SK-N-SH (cell line): Measurements from ENCODE around the gene ZBTB4. TPM values are rescaled to one million over a fixed set of nuclear protein-coding genes. Genes with fewer than 3 reads are reported as not detected.
A peak's percentile ranks its signal among the peaks of the same experiment; 100 is the strongest.

Experiments
- CTCF ChIA-PET: fragments of 300-600, 350-600 bp; formaldehyde crosslinking; extraction: SDS; loops from one replicate; lab custom pipeline; 2021; lab: Yijun Ruan, JAX
- POLR2A ChIA-PET: fragments of 350-600 bp; sonication (Branson Sonifier 250); formaldehyde crosslinking; extraction: SDS; loops from one replicate; lab custom pipeline; 2020; ENCODE audit warnings: antibody characterized with exemption, inconsistent platforms; lab: Yijun Ruan, JAX
- DNase-seq: peaks from one replicate; pipeline ENCODE4 v3.0.0; 2012
- H2AFZ ChIP-seq: fragments of 200-600 bp; sonication (generic); 2 replicates; pipeline ENCODE4 v1.8.1; 2016; ENCODE audit warnings: antibody characterized with exemption, mild to moderate bottlenecking, low read depth
- H3F3A ChIP-seq: fragments of 200-600 bp; sonication (generic); replicated peaks from 2 replicates; pipeline ENCODE3; 2016; ENCODE audit warnings: antibody characterized with exemption, mild to moderate bottlenecking; ENCODE audit not compliant: insufficient read depth
- H3K27ac ChIP-seq, 2 experiments: fragments of 200-500 bp in 1 of 2; fragments of 200-600 bp in 1 of 2; sonication (Bioruptor generic) in 1 of 2; sonication (generic), shearing (Covaris generic) in 1 of 2; 2 replicates each; pipeline versions ENCODE4 v1.5.1 to v1.6.1; 2014 to 2016; ENCODE audit warnings: low read depth in 2 of 2, inconsistent platforms in 1 of 2, low read length in 1 of 2, mild to moderate bottlenecking in 1 of 2, mixed read lengths in 1 of 2
- H3K27me3 ChIP-seq: fragments of 200-600 bp; sonication (generic), shearing (Covaris generic); 2 replicates; pipeline ENCODE4 v1.6.1; 2016; ENCODE audit warnings: mixed run types; ENCODE audit not compliant: insufficient read depth
- H3K36me3 ChIP-seq, 2 experiments: fragments of 200-500 bp in 1 of 2; fragments of 200-600 bp in 1 of 2; sonication (Bioruptor generic) in 1 of 2; sonication (generic) in 1 of 2; replicated peaks in 1 of 2; 2 replicates each; pipeline versions ENCODE3 to v1.5.1; 2014 to 2016; ENCODE audit warnings: low read length in 1 of 2, mild to moderate bottlenecking in 1 of 2; ENCODE audit not compliant: insufficient read depth in 2 of 2, control insufficient read depth in 1 of 2
- H3K4me1 ChIP-seq, 2 experiments: fragments of 200-500 bp in 1 of 2; fragments of 200-600 bp in 1 of 2; sonication (Bioruptor generic) in 1 of 2; sonication (generic), shearing (Covaris generic) in 1 of 2; 2 replicates each; pipeline versions ENCODE4 v1.5.1 to v1.6.1; 2014 to 2016; ENCODE audit warnings: low read depth in 1 of 2, low read length in 1 of 2, mixed run types in 1 of 2; ENCODE audit not compliant: insufficient read depth in 2 of 2, control insufficient read depth in 1 of 2
- H3K4me2 ChIP-seq: fragments of 200-600 bp; sonication (generic), shearing (Covaris generic); 2 replicates; pipeline ENCODE4 v1.6.1; 2017; ENCODE audit warnings: mixed run types
- H3K4me3 ChIP-seq, 2 experiments: fragments of 200-500 bp in 1 of 2; fragments of 200-600 bp in 1 of 2; sonication (Bioruptor generic) in 1 of 2; sonication (generic), shearing (Covaris generic) in 1 of 2; 2 replicates each; pipeline versions ENCODE4 v1.5.1 to v1.8.1; 2014 to 2016; ENCODE audit warnings: low read depth in 2 of 2, inconsistent platforms in 1 of 2, low read length in 1 of 2, mild to moderate bottlenecking in 1 of 2, mixed read lengths in 1 of 2, moderate library complexity in 1 of 2
- H3K79me2 ChIP-seq: fragments of 200-600 bp; sonication (generic); 2 replicates; pipeline ENCODE4 v1.8.1; 2017; ENCODE audit warnings: mild to moderate bottlenecking; ENCODE audit not compliant: insufficient read depth
- H3K9ac ChIP-seq: fragments of 200-600 bp; sonication (generic); 2 replicates; pipeline ENCODE4 v1.6.1; 2017; ENCODE audit warnings: mixed run types
- H3K9me2 ChIP-seq: fragments of 200-600 bp; sonication (generic); 2 replicates; pipeline ENCODE4 v1.6.1; 2017; ENCODE audit warnings: mixed run types
- H3K9me3 ChIP-seq: fragments of 200-600 bp; sonication (generic); 2 replicates; pipeline ENCODE4 v1.6.1; 2017; ENCODE audit warnings: mixed run types, mild to moderate bottlenecking, moderate library complexity
- H4K20me1 ChIP-seq: fragments of 200-600 bp; sonication (generic); 2 replicates; pipeline ENCODE4 v1.6.1; 2017; ENCODE audit warnings: mild to moderate bottlenecking, mixed run types; ENCODE audit not compliant: insufficient read depth
- CHD2 ChIP-seq: fragments of 150-350 bp; IDR thresholded peaks from 2 replicates; pipeline ENCODE4 v1.6.1; 2018; ENCODE audit warnings: low read length; ENCODE audit not compliant: partially characterized antibody
- FOXJ3 ChIP-seq: sonication (generic); formaldehyde crosslinking; IDR thresholded peaks from 2 replicates; pipeline ENCODE4 v1.5.1; 2020; ENCODE audit warnings: mild to moderate bottlenecking, missing genetic modification reagents
- GABPA ChIP-seq: IDR thresholded peaks from 2 replicates; pipeline ENCODE4 v1.4.0; 2012; ENCODE audit warnings: low read depth, mild to moderate bottlenecking
- GATA2 ChIP-seq: sonication (generic); formaldehyde crosslinking; IDR thresholded peaks from 2 replicates; pipeline ENCODE4 v1.5.0; 2020; ENCODE audit warnings: mild to moderate bottlenecking, missing genetic modification reagents
- MEF2A ChIP-seq: IDR thresholded peaks from 2 replicates; pipeline ENCODE4 v1.4.0; 2012; ENCODE audit warnings: low read depth, borderline replicate concordance
- MXI1 ChIP-seq: IDR thresholded peaks from 2 replicates; pipeline ENCODE4 v1.6.1; 2012; ENCODE audit warnings: mild to moderate bottlenecking, low read depth, low read length, improper control_type of control experiment
- NFIC ChIP-seq: IDR thresholded peaks from 2 replicates; pipeline ENCODE4 v1.4.0; 2012; ENCODE audit warnings: borderline replicate concordance
- POLR2AphosphoS5 ChIP-seq: IDR thresholded peaks from 2 replicates; pipeline ENCODE4 v1.6.1; 2012; ENCODE audit warnings: low read depth, low read length
- RAD21 ChIP-seq: IDR thresholded peaks from 2 replicates; pipeline ENCODE4 v1.6.1; 2012; ENCODE audit warnings: mild to moderate bottlenecking, low read length
- RFX5 ChIP-seq: IDR thresholded peaks from 2 replicates; pipeline ENCODE4 v1.6.1; 2012; ENCODE audit warnings: mild to moderate bottlenecking, improper control_type of control experiment, low read length
- SIN3A ChIP-seq: IDR thresholded peaks from 2 replicates; pipeline ENCODE4 v1.6.1; 2012; ENCODE audit warnings: low read depth, mild to moderate bottlenecking, low read length, moderate library complexity, borderline replicate concordance
- TEAD4 ChIP-seq: IDR thresholded peaks from 2 replicates; pipeline ENCODE4 v1.4.0; 2012; ENCODE audit warnings: mild to moderate bottlenecking, borderline replicate concordance; ENCODE audit not compliant: insufficient read depth
- YY1 ChIP-seq: IDR thresholded peaks from 2 replicates; pipeline ENCODE4 v1.4.0; 2012; ENCODE audit warnings: low read depth, mild to moderate bottlenecking
- WGBS: methylation state at CpG from one replicate; pipeline ENCODE4 v1.1.6; 2017; ENCODE audit warnings: low lambda C conversion rate; 5-methylcytosine and 5-hydroxymethylcytosine counted together
- polyA plus RNA-seq, 3 experiments: library from polyadenylated mRNA; depleted of rRNA; stranded (reverse); fragments of >200 nt; gene quantifications; 2 replicates each; pipeline ENCODE4 v1.2.3, GENCODE V29; 2012
- TF ChIP-seq, protein P1 (sequence below): IDR thresholded peaks from 2 replicates; pipeline ENCODE4 v1.4.0; 2012; ENCODE audit warnings: low read depth, borderline replicate concordance
- TF ChIP-seq, protein P2 (sequence below): fragments of 200-600 bp; sonication (generic); IDR thresholded peaks from 2 replicates; pipeline ENCODE4 v1.6.1; 2017; ENCODE audit warnings: antibody characterized with exemption, mild to moderate bottlenecking, moderate library complexity
- TF ChIP-seq, protein P3 (sequence below): IDR thresholded peaks from 2 replicates; pipeline ENCODE4 v1.4.0; 2012; ENCODE audit warnings: low read depth, borderline replicate concordance
- TF ChIP-seq, protein P4 (sequence below): IDR thresholded peaks from 2 replicates; pipeline ENCODE4; 2012
- TF ChIP-seq, protein P5 (sequence below): IDR thresholded peaks from 2 replicates; pipeline ENCODE4 v1.6.1; 2012; ENCODE audit warnings: mild to moderate bottlenecking, low read depth, low read length, moderate library complexity

Gene ZBTB4
- polyA plus RNA-seq, 1 of the 3 experiments (the other 2 are of a cell fraction), result 12.8 TPM

DNA sequence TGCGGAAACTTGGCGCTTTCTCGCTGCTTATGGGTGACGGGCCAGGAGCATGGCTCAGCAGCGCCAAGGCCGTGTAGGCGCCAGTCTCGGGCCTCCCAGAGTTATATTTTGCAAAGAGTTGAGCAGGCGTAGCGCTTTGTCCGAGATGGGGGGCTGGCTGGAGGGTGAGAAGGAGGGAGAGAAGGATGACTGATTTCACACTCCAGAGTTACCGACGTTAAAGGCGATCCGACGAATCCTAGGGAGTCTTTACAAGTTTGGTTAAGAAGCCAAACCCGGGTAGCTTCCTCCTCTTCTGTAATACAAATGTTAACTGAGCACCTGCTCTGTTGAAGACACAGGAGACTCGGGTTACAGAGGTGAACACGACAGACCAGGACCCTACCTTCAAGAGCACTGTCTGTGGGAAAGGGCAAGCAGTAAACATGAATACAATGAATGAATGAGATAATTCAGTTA lies 5.5 kb upstream of the ZBTB4 start (continued):
- TF ChIP-seq, protein P1, sequence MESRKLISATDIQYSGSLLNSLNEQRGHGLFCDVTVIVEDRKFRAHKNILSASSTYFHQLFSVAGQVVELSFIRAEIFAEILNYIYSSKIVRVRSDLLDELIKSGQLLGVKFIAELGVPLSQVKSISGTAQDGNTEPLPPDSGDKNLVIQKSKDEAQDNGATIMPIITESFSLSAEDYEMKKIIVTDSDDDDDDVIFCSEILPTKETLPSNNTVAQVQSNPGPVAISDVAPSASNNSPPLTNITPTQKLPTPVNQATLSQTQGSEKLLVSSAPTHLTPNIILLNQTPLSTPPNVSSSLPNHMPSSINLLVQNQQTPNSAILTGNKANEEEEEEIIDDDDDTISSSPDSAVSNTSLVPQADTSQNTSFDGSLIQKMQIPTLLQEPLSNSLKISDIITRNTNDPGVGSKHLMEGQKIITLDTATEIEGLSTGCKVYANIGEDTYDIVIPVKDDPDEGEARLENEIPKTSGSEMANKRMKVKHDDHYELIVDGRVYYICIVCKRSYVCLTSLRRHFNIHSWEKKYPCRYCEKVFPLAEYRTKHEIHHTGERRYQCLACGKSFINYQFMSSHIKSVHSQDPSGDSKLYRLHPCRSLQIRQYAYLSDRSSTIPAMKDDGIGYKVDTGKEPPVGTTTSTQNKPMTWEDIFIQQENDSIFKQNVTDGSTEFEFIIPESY, result no peak
- TF ChIP-seq YY1 (no peak), CHD2 (no peak), TEAD4 (no peak), POLR2AphosphoS5 (no peak), SIN3A (0 out of 2 replicates have a peak, but pooled peaks have one; percentile 73)
- TF ChIP-seq, protein P2, sequence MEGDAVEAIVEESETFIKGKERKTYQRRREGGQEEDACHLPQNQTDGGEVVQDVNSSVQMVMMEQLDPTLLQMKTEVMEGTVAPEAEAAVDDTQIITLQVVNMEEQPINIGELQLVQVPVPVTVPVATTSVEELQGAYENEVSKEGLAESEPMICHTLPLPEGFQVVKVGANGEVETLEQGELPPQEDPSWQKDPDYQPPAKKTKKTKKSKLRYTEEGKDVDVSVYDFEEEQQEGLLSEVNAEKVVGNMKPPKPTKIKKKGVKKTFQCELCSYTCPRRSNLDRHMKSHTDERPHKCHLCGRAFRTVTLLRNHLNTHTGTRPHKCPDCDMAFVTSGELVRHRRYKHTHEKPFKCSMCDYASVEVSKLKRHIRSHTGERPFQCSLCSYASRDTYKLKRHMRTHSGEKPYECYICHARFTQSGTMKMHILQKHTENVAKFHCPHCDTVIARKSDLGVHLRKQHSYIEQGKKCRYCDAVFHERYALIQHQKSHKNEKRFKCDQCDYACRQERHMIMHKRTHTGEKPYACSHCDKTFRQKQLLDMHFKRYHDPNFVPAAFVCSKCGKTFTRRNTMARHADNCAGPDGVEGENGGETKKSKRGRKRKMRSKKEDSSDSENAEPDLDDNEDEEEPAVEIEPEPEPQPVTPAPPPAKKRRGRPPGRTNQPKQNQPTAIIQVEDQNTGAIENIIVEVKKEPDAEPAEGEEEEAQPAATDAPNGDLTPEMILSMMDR, result peak; percentile 25

DNA sequence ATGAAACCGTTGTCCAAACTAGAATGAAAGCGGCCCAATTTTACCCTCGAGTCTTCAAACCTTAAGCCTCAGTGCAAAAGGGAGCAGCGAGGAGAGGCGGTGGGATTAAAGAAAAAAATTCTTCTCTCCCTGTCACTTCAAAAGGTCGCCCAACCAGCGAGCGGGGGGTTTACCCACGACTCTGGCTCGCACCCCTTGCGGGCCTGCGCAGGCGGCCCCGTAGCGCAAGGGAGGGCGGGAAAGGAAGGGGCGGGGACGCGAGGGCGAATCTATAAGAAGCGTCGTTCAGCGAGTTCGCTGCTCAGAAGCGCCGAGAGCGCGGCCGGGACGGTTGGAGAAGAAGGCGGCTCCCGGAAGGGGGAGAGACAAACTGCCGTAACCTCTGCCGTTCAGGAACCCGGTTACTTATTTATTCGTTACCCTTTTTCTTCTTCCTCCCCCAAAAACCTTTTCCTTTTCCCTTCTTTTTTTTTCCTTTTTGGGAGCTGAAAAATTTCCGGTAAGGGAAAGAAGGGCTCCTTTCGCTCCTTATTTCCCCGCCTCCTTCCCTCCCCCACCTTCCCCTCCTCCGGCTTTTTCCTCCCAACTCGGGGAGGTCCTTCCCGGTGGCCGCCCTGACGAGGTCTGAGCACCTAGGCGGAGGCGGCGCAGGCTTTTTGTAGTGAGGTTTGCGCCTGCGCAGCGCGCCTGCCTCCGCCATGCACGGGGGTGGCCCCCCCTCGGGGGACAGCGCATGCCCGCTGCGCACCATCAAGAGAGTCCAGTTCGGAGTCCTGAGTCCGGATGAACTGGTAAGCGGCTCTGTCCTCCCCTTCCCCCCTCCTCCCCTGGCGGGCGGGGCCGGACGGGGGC lies 4.9 kb upstream of the ZBTB4 start, which contains the start of gene POLR2A:
Gene POLR2A (plus strand): TSS at position 300 of the 852 bp plus-strand sequence.
- no peaks in the 10 kb centered on the region for H3K27me3 ChIP-seq
- H3K9me2 ChIP-seq, result no peaks in the 10 kb centered on the region
- H3F3A ChIP-seq, result peaks cover 11% of the 10 kb centered on the region
- H3K27ac ChIP-seq, result peak within 1 kb of the TSS; percentile 99
- H2AFZ ChIP-seq, result peak within 1 kb of the TSS; percentile 92
- CTCF ChIA-PET, result interaction anchor here (0.8 to 4.4 kb wide), 5 partner anchors 30 to 307 kb away, joined by 3 to 22 read pairs (median 5); partner anchors contain the start of gene TMEM95
- no peaks in the 10 kb centered on the region for H3K9me3 ChIP-seq
- H3K9ac ChIP-seq, result peak within 1 kb of the TSS; percentile 100
- POLR2A ChIA-PET, result interaction anchor here (0.6 to 2.3 kb wide), 10 partner anchors 8 to 229 kb away, joined by 3 to 19 read pairs (median 4); partner anchors contain the start of genes FGF11, TP53 and WRAP53
- peaks cover 80% of the 10 kb centered on the region for H3K79me2 ChIP-seq
- peak within 1 kb of the TSS; percentile 95 for H3K4me2 ChIP-seq
- peaks cover 31 to 34% of the 10 kb centered on the region in 2 experiments for H3K4me1 ChIP-seq
- DNase-seq, result peak; percentile 98
- H3K4me3 ChIP-seq, result peak within 1 kb of the TSS; percentile 85 to 100
- WGBS, result under 1% methylated on average over 48 of the region's 64 CpGs
- H3K36me3 ChIP-seq, result peaks cover 0 to 3% of the 10 kb centered on the region in 2 experiments
- H4K20me1 ChIP-seq, result peaks cover 46% of the 10 kb centered on the region
- TF ChIP-seq GABPA, result peak; percentile 45; the same call in 1 of the 2 replicates
- TF ChIP-seq, protein P3, sequence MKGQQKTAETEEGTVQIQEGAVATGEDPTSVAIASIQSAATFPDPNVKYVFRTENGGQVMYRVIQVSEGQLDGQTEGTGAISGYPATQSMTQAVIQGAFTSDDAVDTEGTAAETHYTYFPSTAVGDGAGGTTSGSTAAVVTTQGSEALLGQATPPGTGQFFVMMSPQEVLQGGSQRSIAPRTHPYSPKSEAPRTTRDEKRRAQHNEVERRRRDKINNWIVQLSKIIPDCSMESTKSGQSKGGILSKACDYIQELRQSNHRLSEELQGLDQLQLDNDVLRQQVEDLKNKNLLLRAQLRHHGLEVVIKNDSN, result no peak
- TF ChIP-seq RFX5, result 0 out of 2 replicates have a peak, but pooled peaks have one; percentile 42
- TF ChIP-seq, protein P4, sequence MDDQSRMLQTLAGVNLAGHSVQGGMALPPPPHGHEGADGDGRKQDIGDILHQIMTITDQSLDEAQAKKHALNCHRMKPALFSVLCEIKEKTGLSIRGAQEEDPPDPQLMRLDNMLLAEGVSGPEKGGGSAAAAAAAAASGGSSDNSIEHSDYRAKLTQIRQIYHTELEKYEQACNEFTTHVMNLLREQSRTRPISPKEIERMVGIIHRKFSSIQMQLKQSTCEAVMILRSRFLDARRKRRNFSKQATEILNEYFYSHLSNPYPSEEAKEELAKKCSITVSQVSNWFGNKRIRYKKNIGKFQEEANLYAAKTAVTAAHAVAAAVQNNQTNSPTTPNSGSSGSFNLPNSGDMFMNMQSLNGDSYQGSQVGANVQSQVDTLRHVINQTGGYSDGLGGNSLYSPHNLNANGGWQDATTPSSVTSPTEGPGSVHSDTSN, result 0 out of 2 replicates have a peak, but pooled peaks have one; percentile 26
- TF ChIP-seq FOXJ3, result peak; percentile 64
- no peak; the same call in 1 of the 2 replicates for TF ChIP-seq MXI1
- TF ChIP-seq RAD21, result 0 out of 2 replicates have a peak, but pooled peaks have one; percentile 13
- no peak for TF ChIP-seq MEF2A
- no peak for TF ChIP-seq GATA2 (CRISPR knock-in tag)
- TF ChIP-seq, protein P5, sequence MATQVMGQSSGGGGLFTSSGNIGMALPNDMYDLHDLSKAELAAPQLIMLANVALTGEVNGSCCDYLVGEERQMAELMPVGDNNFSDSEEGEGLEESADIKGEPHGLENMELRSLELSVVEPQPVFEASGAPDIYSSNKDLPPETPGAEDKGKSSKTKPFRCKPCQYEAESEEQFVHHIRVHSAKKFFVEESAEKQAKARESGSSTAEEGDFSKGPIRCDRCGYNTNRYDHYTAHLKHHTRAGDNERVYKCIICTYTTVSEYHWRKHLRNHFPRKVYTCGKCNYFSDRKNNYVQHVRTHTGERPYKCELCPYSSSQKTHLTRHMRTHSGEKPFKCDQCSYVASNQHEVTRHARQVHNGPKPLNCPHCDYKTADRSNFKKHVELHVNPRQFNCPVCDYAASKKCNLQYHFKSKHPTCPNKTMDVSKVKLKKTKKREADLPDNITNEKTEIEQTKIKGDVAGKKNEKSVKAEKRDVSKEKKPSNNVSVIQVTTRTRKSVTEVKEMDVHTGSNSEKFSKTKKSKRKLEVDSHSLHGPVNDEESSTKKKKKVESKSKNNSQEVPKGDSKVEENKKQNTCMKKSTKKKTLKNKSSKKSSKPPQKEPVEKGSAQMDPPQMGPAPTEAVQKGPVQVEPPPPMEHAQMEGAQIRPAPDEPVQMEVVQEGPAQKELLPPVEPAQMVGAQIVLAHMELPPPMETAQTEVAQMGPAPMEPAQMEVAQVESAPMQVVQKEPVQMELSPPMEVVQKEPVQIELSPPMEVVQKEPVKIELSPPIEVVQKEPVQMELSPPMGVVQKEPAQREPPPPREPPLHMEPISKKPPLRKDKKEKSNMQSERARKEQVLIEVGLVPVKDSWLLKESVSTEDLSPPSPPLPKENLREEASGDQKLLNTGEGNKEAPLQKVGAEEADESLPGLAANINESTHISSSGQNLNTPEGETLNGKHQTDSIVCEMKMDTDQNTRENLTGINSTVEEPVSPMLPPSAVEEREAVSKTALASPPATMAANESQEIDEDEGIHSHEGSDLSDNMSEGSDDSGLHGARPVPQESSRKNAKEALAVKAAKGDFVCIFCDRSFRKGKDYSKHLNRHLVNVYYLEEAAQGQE, result peak; percentile 84
- no peak for TF ChIP-seq NFIC
